Parathyroid adenoma (tissue), 2 donors: ENCODE data around the gene LHX2.

ENCODE experiments used
- H2AFZ ChIP-seq: fragments of 300-600 bp; sonication (generic); one replicate; pipeline ENCODE4 v1.7.0; 2017; ENCODE audit warnings: antibody characterized with exemption, mild to moderate bottlenecking
- H3K27ac ChIP-seq: fragments of 300-600 bp; sonication (generic); one replicate; pipeline ENCODE4 v1.7.0; 2017
- H3K27me3 ChIP-seq: fragments of 300-600 bp; sonication (generic); one replicate; pipeline ENCODE4 v1.7.0; 2017; ENCODE audit warnings: low read length; ENCODE audit not compliant: control insufficient read depth, insufficient read depth
- H3K36me3 ChIP-seq: fragments of 300-600 bp; sonication (generic); one replicate; pipeline ENCODE4 v1.7.0; 2017; ENCODE audit warnings: low read length; ENCODE audit not compliant: control insufficient read depth, insufficient read depth
- H3K4me1 ChIP-seq: fragments of 300-600 bp; sonication (generic); one replicate; pipeline ENCODE4 v1.7.0; 2017; ENCODE audit warnings: control low read depth
- H3K4me2 ChIP-seq: fragments of 300-600 bp; sonication (generic); one replicate; pipeline ENCODE4 v1.7.0; 2017; ENCODE audit warnings: low read length
- H3K4me3 ChIP-seq: fragments of 300-600 bp; sonication (generic); one replicate; pipeline ENCODE4 v1.7.0; 2017; ENCODE audit warnings: low read depth, low read length
- H3K79me2 ChIP-seq: fragments of 300-600 bp; sonication (generic); one replicate; pipeline ENCODE4 v1.7.0; 2017; ENCODE audit warnings: control low read depth
- H3K9ac ChIP-seq: fragments of 300-600 bp; sonication (generic); one replicate; pipeline ENCODE4 v1.7.0; 2017; ENCODE audit warnings: mild to moderate bottlenecking
- H3K9me3 ChIP-seq: fragments of 300-600 bp; sonication (generic); one replicate; pipeline ENCODE4 v1.7.0; 2017; ENCODE audit warnings: low read length; ENCODE audit not compliant: control insufficient read depth
- CTCF ChIP-seq: fragments of 300-600 bp; sonication (generic); IDR thresholded peaks from one replicate; pipeline ENCODE4 v1.7.0; 2017; ENCODE audit warnings: antibody characterized with exemption, mild to moderate bottlenecking
- donor health status: primary hyperparathyroidism.

Gene LHX2

DNA sequence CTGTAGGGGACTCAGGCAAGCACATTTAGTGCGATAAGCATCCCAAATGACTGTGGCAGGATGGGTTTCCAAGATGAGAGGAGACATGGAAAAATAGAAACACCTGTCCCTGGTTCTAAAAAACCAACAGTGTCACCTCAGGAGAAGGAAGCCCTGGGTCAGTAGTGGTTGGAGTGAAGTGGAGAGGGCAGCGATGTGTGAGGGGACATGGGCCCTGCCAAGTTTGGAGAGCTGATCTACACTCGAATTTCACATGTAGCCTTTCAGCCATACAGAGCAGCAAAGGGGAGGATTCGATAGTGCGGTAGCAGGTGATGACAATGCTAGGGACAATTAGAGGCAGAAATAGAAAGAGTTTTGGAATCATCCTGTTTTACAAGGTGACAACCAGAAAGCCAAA is 32.6 kb upstream of the LHX2 start:
- no peak overlapping the region for H3K9ac ChIP-seq

GRCh38 chr9:123982535-123982934 is 29.0 kb upstream of the LHX2 start:
- no peaks in the 10 kb centered on the region for H3K79me2 ChIP-seq
- no peaks in the 10 kb centered on the region for H3K36me3 ChIP-seq
- TF ChIP-seq CTCF = no peak
- H3K27ac ChIP-seq = no peak overlapping the region
- no peak overlapping the region for H3K4me2 ChIP-seq
- H2AFZ ChIP-seq = no peak overlapping the region
- no peak overlapping the region for H3K4me3 ChIP-seq
- H3K9me3 ChIP-seq = no peaks in the 10 kb centered on the region
- H3K9ac ChIP-seq = no peak overlapping the region
- no peaks in the 10 kb centered on the region for H3K4me1 ChIP-seq
- H3K27me3 ChIP-seq = no peaks in the 10 kb centered on the region

More for the DNA sequence above, 32.6 kb upstream of the LHX2 start:
- no peak overlapping the region for H3K4me3 ChIP-seq
- H3K4me2 ChIP-seq = no peak overlapping the region
- no peak overlapping the region for H3K27ac ChIP-seq
- H2AFZ ChIP-seq = no peak overlapping the region
- no peaks in the 10 kb centered on the region for H3K4me1 ChIP-seq
- TF ChIP-seq CTCF = no peak
- no peaks in the 10 kb centered on the region for H3K27me3 ChIP-seq
- no peaks in the 10 kb centered on the region for H3K9me3 ChIP-seq
- no peaks in the 10 kb centered on the region for H3K79me2 ChIP-seq
- H3K36me3 ChIP-seq = no peaks in the 10 kb centered on the region

DNA sequence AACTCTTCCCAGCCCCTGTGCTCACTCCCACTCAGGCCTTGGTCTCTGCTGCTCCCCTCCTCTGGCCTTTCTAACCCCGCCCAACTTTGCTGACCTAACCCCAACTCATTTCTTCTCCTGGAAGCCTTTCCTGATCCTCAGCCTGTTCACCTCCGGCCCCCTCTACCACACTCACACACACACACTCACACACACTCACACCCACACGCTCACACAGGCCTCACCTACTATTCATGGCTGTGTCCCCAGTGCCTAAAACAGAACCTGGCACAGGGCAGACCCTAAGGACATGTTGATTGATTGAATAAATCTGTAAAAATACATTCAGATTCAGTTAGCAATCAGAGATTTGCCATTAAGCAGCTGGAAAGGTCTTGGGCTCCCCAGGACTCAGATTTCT is 28.5 kb upstream of the LHX2 start:
- no peak overlapping the region for H3K4me2 ChIP-seq
- no peak overlapping the region for H3K9ac ChIP-seq
- H3K4me1 ChIP-seq = no peaks in the 10 kb centered on the region
- no peak overlapping the region for H3K27ac ChIP-seq
- no peak overlapping the region for H2AFZ ChIP-seq
- no peak overlapping the region for H3K4me3 ChIP-seq
- H3K36me3 ChIP-seq = no peaks in the 10 kb centered on the region
- H3K27me3 ChIP-seq = no peaks in the 10 kb centered on the region
- no peaks in the 10 kb centered on the region for H3K79me2 ChIP-seq
- H3K9me3 ChIP-seq = no peaks in the 10 kb centered on the region
- TF ChIP-seq CTCF = no peak

DNA sequence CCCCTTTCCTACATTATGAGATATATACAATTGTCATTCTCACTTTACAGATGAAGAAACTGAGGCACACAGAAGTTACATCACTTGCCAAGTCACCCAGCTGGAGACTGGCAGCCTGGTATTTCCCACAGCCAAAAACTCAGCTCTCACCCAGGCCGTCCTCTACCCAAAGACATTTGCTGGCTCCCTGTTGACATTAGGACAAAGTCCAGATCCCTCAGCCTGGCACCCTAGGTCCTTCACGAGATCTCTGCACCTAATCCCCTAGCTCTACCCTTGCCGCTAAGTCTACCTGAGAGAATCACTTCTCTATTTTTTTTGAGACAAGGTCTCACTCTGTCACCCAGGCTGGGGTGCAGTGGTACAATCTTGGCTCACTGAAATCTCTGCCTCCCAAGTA is 26.8 kb upstream of the LHX2 start:
- no peak for TF ChIP-seq CTCF
- Histone ChIP-seq H3K27me3 (no peaks in the 10 kb centered on the region), H3K4me2 (no peak overlapping the region), H3K27ac (no peak overlapping the region), H3K4me3 (no peak overlapping the region), H3K4me1 (no peaks in the 10 kb centered on the region), H2AFZ (no peak overlapping the region), H3K79me2 (no peaks in the 10 kb centered on the region), H3K9me3 (no peaks in the 10 kb centered on the region), H3K9ac (no peak overlapping the region), H3K36me3 (no peaks in the 10 kb centered on the region)

DNA sequence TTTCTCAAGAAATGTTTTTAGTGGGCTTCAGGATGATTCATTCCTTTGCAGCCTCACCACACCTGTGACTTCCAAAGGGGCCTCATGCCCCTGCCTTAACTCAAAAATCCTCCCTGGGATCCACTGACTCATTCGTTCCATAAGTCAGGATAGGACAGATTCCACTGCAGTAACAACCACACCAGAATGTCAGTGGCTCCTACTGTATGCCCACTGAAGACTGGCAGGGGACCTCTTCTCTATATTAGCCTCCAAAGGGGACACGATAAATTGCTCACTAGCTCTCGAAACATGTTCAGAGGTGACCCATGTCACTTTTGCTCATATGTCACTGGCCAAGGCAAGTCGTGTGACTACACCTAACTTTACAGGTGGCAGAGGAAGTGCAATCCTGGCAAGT is 25.7 kb upstream of the LHX2 start:
- Histone ChIP-seq H3K4me3 (no peak overlapping the region), H3K4me2 (no peak overlapping the region), H3K36me3 (no peaks in the 10 kb centered on the region), H3K4me1 (no peaks in the 10 kb centered on the region), H3K9me3 (no peaks in the 10 kb centered on the region), H3K27ac (no peak overlapping the region), H3K79me2 (no peaks in the 10 kb centered on the region), H3K27me3 (no peaks in the 10 kb centered on the region), H3K9ac (no peak overlapping the region), H2AFZ (no peak overlapping the region)
- no peak for TF ChIP-seq CTCF
